ENCODE measurements around the gene ZIC4.

DNA sequence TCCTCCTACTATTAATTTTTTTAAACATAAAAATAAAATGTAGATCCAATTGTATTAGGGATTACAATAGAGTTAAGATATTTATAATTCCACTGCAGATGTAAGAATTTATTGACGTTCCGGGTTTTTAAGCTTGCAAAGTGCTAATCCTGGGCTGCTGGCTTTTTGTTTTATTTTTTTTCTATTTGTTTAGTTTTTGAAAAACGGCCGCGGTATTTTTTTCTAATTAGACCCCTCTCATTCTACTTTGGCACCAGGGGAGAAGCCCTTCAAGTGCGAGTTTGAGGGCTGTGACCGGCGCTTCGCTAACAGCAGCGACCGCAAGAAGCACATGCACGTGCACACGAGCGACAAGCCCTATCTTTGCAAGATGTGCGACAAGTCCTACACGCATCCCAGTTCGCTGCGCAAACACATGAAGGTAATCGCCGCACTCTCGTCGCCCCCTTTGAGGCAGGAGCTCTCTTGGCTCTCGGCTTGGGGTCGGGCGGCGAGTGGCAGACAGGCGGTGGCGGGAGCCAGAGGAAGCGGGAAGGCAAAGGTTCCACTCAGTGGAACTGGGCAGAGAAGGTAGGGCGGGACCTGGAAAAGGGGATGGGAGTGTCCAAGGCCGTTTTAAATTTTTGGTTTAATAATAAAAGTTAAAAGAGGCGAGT, 6.0 kb upstream of the ZIC4 start:
- TF ChIP-seq, protein P1, sequence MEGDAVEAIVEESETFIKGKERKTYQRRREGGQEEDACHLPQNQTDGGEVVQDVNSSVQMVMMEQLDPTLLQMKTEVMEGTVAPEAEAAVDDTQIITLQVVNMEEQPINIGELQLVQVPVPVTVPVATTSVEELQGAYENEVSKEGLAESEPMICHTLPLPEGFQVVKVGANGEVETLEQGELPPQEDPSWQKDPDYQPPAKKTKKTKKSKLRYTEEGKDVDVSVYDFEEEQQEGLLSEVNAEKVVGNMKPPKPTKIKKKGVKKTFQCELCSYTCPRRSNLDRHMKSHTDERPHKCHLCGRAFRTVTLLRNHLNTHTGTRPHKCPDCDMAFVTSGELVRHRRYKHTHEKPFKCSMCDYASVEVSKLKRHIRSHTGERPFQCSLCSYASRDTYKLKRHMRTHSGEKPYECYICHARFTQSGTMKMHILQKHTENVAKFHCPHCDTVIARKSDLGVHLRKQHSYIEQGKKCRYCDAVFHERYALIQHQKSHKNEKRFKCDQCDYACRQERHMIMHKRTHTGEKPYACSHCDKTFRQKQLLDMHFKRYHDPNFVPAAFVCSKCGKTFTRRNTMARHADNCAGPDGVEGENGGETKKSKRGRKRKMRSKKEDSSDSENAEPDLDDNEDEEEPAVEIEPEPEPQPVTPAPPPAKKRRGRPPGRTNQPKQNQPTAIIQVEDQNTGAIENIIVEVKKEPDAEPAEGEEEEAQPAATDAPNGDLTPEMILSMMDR (IDR thresholded peaks at IDR 0.05; ENCODE audit: low read depth, low read length, missing input control) = no peak
- no peak for TF ChIP-seq TAF1 (conservative IDR thresholded peaks at IDR 0.05)
- TF ChIP-seq HNF4G (IDR thresholded peaks at IDR 0.05) = no peak
- no peak for TF ChIP-seq RAD21 (IDR thresholded peaks at IDR 0.05)
- TF ChIP-seq SP1 (IDR thresholded peaks at IDR 0.05) = no peak
- TF ChIP-seq, protein P2, sequence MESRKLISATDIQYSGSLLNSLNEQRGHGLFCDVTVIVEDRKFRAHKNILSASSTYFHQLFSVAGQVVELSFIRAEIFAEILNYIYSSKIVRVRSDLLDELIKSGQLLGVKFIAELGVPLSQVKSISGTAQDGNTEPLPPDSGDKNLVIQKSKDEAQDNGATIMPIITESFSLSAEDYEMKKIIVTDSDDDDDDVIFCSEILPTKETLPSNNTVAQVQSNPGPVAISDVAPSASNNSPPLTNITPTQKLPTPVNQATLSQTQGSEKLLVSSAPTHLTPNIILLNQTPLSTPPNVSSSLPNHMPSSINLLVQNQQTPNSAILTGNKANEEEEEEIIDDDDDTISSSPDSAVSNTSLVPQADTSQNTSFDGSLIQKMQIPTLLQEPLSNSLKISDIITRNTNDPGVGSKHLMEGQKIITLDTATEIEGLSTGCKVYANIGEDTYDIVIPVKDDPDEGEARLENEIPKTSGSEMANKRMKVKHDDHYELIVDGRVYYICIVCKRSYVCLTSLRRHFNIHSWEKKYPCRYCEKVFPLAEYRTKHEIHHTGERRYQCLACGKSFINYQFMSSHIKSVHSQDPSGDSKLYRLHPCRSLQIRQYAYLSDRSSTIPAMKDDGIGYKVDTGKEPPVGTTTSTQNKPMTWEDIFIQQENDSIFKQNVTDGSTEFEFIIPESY (IDR thresholded peaks at IDR 0.05) = no peak
- TF ChIP-seq EGR1 (IDR thresholded peaks at IDR 0.05; ENCODE audit: low read depth in 2 of 2) = no peak
- TF ChIP-seq FOXA1 (IDR thresholded peaks at IDR 0.05) = no peak
- TF ChIP-seq, protein P3, sequence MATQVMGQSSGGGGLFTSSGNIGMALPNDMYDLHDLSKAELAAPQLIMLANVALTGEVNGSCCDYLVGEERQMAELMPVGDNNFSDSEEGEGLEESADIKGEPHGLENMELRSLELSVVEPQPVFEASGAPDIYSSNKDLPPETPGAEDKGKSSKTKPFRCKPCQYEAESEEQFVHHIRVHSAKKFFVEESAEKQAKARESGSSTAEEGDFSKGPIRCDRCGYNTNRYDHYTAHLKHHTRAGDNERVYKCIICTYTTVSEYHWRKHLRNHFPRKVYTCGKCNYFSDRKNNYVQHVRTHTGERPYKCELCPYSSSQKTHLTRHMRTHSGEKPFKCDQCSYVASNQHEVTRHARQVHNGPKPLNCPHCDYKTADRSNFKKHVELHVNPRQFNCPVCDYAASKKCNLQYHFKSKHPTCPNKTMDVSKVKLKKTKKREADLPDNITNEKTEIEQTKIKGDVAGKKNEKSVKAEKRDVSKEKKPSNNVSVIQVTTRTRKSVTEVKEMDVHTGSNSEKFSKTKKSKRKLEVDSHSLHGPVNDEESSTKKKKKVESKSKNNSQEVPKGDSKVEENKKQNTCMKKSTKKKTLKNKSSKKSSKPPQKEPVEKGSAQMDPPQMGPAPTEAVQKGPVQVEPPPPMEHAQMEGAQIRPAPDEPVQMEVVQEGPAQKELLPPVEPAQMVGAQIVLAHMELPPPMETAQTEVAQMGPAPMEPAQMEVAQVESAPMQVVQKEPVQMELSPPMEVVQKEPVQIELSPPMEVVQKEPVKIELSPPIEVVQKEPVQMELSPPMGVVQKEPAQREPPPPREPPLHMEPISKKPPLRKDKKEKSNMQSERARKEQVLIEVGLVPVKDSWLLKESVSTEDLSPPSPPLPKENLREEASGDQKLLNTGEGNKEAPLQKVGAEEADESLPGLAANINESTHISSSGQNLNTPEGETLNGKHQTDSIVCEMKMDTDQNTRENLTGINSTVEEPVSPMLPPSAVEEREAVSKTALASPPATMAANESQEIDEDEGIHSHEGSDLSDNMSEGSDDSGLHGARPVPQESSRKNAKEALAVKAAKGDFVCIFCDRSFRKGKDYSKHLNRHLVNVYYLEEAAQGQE (IDR thresholded peaks at IDR 0.05) = no peak
- TF ChIP-seq, protein P4, sequence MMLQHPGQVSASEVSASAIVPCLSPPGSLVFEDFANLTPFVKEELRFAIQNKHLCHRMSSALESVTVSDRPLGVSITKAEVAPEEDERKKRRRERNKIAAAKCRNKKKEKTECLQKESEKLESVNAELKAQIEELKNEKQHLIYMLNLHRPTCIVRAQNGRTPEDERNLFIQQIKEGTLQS (IDR thresholded peaks at IDR 0.05) = no peak
- TF ChIP-seq, protein P5, sequence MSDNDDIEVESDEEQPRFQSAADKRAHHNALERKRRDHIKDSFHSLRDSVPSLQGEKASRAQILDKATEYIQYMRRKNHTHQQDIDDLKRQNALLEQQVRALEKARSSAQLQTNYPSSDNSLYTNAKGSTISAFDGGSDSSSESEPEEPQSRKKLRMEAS (IDR thresholded peaks at IDR 0.05) = no peak
- TF ChIP-seq HNF4A (conservative IDR thresholded peaks at IDR 0.05) = no peak
- no peak for TF ChIP-seq YY1 (IDR thresholded peaks at IDR 0.05)
